EL (cell line): ENCODE data around the gene RUNX1.
"Not testable (repeated sequence)": the region's sequence is repeated elsewhere in the genome, so short reads cannot be mapped to it uniquely, and the experiment has no call there.

Experiments used
- DNase-seq: peaks from one replicate; pipeline ENCODE4 v3.0.0-alpha.2; 2016

RUNX1 gene

DNA sequence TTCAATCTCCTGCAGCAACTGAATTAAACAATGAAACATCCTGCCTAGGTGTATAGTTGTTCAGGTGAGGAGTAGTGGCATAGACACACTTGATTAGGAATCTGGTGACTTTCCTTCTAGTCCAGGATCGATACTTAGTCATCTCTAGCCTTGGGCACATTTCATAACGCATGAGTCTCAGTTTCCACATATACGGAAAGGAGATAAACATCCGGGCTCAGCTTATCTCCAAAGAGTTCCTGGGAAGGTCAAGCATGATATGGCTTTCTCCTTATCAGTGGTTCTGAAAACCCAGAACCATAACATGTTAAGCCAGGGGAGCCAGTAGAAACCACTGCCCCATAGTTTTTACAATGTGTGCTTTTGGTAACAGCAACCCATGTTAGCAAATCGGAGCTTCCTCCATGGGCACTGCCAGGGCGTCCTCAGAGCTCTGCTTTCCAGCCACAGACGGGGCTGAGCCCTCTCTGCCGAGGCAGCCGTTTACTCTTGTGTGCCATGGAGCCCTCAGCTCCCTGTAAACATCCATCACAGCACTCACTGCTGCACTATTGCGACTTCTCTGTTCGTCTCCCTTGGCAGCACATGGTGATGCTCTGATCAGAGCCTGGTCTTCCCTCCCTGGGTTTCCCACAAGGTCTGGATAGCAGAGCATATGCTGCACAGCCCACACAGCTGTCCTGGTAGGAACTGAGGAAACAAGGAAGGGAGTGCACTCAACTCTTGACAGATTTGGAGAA is 34.6 kb downstream of the RUNX1 start:
- DNase-seq = no peak

DNA sequence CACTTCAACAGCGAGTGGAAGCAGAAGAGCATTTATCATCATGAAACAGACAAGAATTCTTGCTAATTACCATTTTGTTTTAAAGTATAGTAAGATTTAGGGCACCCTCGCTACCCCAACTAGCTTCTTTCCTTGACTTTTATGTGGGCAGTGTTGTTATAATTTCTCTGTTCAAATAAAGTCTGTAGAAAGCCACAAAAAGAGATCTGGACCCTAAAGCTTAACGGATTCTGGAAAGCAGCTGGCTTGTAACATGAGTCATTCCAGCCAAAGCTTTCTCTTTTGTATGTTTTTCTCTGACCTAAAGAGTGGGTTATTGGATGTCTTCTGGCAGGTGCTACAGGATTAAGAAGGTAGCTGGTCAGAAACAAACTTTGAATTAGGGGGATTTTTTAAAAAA is 37.4 kb downstream of the RUNX1 start:
- no peak for DNase-seq

- DNase-seq = no peak
Measured at GRCh38 chr21:35010447-35010846, 38.7 kb downstream of the RUNX1 start.

DNA sequence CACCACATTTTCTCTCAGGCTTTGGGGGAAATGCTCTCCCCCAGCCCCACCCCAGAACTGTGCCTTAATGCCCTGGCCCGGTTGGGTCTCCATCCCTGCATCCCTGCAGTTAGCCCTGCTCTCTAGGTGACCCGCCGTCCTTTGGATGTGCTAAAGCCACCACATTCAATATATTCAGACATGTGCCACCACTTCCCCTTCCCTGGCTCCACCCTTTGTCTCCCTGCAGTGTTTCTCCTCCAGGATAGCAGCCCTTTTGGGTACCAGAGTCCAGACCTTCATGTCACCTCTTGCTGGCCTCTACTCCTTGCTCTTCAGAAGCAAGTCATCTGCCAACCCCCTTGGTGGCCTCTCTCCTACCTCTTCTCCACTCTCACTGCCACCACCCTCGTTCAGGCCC is 41.8 kb downstream of the RUNX1 start:
- DNase-seq = no peak

DNA sequence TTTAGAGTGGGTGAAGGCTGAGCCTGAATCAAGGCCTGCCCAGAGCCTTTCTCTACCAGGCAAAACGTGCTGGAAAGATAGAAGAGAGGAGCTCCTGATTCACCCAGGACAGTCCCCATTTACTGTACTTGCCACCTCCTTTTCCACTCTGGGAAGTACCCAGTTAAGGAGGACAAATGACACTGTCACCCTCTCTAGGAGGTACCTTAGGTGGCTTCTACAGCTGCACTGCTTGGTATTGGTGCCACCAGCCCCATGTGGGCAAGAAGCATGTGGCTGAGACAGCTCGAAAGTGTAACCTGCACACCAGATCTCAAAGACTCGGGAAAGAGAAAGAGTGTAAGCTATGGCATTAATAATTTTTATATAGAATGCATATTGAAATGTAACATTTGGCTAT is 42.3 kb downstream of the RUNX1 start:
- DNase-seq = no peak

- DNase-seq = no peak
Measured at GRCh38 chr21:35006248-35006647, 42.9 kb downstream of the RUNX1 start.

DNA sequence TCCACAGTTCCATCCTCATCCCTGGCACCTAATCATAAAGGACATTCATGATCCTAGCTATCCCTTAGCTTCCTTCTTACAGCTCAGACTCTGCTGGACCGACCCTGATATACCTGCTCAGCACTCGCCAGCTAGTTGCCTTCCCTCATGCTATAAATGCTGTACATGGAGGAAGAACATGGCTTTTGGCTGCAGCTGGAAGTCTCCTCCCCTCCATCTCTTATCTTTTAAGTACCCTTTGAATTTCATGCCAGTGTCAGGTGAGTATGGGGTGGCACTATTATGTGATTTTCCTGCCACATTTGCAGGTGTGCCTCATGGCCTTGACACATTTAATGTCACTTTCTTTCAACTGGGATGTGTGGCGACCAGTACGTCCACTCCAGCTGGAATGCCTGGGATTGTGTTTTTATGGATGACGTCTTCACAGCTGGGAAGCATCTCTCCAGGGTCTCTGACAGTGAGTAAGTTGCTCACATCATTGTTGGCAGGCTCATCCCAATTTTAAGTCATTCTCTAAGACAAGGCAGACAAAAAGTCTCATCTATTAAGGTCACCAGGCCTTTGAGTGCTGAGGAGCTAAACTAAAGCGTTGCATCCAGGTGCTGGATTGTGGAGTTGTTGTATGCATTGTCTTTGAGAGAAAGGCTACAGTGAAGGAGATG is 43.4 kb downstream of the RUNX1 start:
- no peak for DNase-seq

DNA sequence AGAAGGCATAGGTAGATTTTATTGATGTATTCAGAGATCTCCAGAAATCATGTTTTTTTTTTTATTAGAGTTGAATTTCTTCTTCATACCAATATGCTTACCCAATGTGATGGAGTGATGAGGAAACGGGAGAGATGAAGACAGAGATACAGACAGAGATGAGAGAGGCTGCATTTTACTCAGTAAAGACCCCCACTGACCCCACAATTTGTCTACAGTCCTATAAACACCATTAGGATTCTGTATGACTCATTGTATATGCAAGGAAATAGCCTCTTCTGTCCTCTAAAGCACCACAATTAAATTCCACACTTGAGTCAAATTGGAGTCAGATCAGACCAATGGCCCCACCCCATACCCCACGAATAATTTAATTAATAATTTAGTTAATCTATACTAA is 44.0 kb downstream of the RUNX1 start:
- DNase-seq = no peak

- DNase-seq = no peak
Measured at GRCh38 chr21:35004314-35004713, 44.8 kb downstream of the RUNX1 start.

DNA sequence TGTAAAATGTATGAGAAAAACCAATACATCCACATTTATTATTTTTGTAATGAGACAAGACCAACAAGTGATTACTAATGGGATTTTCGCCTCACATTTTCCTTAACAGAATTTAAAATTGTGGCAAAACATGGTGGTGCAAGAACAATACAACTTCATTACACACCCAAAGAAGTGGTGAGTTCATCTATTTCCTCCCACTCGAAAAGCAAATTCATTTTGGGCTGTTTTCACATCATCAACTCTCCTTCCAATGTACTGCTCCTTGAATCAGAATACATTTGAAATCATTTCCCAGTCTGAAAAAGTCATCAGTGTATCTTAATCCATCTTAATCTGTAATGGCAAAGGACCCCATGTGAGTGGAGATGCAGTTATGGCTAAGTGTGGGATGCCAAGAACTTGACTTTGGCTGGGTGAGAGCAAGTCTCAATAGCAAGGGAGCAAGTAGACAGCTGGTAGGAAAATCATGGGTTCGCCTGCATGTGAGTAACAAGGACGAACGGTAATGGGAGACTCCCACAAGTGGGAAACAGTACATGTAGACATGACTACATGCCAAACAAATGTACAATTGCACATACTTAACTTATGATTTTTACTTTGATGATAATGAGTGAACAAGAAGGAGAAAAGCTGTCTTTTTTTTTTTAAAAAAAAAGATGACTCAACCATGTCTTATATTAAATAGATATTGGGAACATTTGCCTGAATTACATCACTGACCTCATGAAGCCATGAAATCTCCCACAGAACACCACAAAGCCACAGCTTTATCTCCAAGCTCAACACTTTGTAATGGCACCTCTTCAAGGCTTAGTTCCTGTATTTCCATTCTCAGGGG is 46.0 kb downstream of the RUNX1 start:
- peak; percentile 61 for DNase-seq

GRCh38 chr21:34999397-34999941 is 49.6 kb downstream of the RUNX1 start:
- no peak for DNase-seq

DNA sequence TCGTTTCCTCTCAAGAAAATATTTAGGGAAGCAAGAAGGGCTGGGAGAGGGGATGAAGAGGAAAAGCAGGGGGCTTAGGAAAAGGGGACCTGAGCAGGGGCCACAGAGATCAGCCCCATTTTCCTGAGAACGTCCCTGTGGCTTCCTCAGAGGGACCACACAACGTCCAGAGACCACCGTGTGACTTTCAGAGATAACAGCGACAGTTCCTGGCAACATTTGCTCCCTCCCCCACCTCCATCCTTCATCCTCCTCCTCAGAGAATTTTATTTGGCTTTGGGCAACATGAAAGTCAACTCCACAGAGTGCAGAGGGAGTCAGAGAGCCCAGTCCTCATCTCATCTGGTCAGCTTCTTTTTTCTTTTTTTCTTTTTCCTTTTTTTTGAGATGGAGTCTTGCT is 50.9 kb downstream of the RUNX1 start:
- no peak for DNase-seq

DNA sequence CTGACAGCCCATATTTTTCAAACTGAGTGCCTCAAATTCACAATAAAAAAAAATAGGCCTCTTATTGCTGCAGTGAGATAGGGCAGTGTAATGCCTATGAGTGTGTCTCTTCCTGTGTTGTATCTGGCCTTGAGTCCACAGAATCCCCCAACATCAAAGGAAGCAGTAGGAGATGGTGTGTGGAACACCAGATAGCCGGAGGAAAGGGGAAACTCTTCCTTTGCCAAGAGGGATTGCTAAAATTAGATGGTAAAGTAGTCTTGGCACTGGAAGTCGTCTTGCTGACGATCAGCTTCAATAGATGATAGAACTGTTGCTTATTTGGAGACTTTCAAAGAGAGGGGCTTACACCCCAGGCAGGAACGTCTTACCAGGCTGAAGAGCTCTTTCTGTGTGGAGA is 51.8 kb downstream of the RUNX1 start:
- no peak for DNase-seq

GRCh38 chr21:34996304-34997101 is 52.6 kb downstream of the RUNX1 start:
- peak; percentile 47 for DNase-seq

- DNase-seq = no peak
Measured at GRCh38 chr21:34995979-34996303, 53.2 kb downstream of the RUNX1 start.

- DNase-seq = no peak
Measured at GRCh38 chr21:34994766-34995631, 54.1 kb downstream of the RUNX1 start.

GRCh38 chr21:34993521-34993921 is 55.6 kb downstream of the RUNX1 start:
- not testable (repeated sequence) for DNase-seq

DNA sequence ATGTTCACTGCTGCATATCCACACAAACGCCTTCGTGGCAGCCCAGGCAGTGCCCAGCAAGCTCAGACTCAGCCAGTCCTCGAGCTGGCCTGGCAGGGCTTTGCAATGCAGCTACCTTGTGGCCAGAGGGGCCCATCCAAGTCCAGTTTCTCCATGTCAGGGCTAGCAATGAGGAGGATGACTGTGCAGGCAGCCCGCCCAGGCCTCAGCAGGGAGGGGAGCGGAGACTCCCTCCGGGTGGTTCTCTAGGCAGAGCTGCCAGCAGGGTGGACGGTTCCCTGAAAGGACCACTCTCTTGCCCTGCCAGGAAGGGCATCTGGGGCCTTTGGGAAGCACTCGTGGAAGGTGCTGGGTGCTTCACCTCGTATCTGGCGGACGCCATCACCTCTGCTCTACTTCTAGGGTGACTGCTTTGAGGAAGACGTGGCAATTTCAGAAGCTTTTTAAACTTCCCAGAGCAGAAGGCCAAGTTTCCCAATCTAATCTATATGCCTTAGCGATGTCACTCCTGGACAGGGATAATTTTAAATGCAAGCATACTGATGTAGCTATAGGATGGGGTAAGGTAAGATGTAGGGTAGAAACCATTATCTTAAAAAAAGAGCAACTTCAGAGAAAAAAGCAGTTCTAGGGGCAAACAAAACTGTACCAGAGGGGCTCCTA is 56.2 kb downstream of the RUNX1 start:
- DNase-seq = no peak

- no peak for DNase-seq
Measured at GRCh38 chr21:34992180-34992579, 56.9 kb downstream of the RUNX1 start.

DNA sequence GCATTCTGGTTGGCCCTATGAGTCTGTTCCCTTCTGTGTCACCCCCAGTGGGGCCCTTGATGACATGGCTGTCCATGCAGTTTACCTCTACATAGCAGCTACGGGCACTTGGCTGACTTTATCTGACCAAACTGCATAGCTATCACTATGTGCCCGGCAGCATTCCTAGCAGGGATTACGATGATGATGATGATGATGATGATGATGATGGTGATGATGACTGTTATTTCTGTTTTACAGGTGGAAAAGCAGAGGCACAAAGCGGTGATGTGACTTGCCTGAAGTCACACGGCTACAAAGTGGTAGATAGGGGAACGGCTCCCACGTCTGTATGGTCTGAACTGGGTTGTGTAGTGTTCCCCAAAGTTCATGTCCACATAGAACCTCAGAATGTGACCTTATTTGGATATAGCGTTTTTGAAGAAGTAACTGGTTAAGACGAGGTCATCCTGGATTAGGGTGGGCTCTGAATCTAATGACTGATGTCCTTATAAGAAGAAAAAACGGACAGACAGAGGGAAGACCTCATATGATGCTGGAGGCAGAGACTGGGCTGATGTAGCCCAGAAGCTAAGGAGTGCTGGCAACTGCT is 57.6 kb downstream of the RUNX1 start:
- DNase-seq = no peak

GRCh38 chr21:34990842-34991241 is 58.3 kb downstream of the RUNX1 start:
- no peak for DNase-seq
